A673 (cell line): ENCODE data around the gene PMEPA1. TPM values are rescaled to one million over a fixed set of nuclear protein-coding genes. Genes with fewer than 3 reads are reported as not detected.

Experiments used
- BruUV-seq: library from RNA; stranded (reverse); fragments of 400-500 nt; replicated peaks from 2 replicates; lab custom pipeline; 2021; lab: Mats Ljungman, UMichigan
- CTCF ChIA-PET: fragments of 300-600 bp; sonication (Branson Sonifier 250); formaldehyde crosslinking; loops from one replicate; lab custom pipeline; 2022; ENCODE audit warnings: antibody characterized with exemption; lab: Charles Lee
- POLR2A ChIA-PET: fragments of 300-600 bp; sonication (Branson Sonifier 250); formaldehyde crosslinking; loops from one replicate; lab custom pipeline; 2022; ENCODE audit warnings: antibody characterized with exemption; ENCODE audit not compliant: low non-redundant PET; lab: Charles Lee
- DNase-seq: peaks from one replicate; pipeline ENCODE4 v3.0.0-alpha.2; 2015; ENCODE audit warnings: low spot score
- H3K27ac ChIP-seq: fragments of 200-600 bp; sonication (generic); 2 replicates; pipeline ENCODE4 v1.5.1; 2016; ENCODE audit warnings: mixed run types, low read depth, mild to moderate bottlenecking, mixed read lengths, antibody characterized with exemption, low read length; ENCODE audit not compliant: poor library complexity, severe bottlenecking
- H3K27me3 ChIP-seq: fragments of 200-600 bp; sonication (generic); replicated peaks from 2 replicates; pipeline ENCODE4 v1.6.1; 2017; ENCODE audit warnings: mixed run types, low read depth, mild to moderate bottlenecking, mixed read lengths, antibody characterized with exemption, low read length; ENCODE audit not compliant: insufficient read depth, poor library complexity
- H3K36me3 ChIP-seq: fragments of 200-600 bp; sonication (generic); 2 replicates; pipeline ENCODE4 v1.6.1; 2016; ENCODE audit warnings: mixed run types, mild to moderate bottlenecking, mixed read lengths, antibody characterized with exemption, low read length; ENCODE audit not compliant: insufficient read depth, poor library complexity, severe bottlenecking
- H3K4me1 ChIP-seq: fragments of 200-600 bp; sonication (generic); 2 replicates; pipeline ENCODE4 v1.6.1; 2017; ENCODE audit warnings: mixed run types, mild to moderate bottlenecking, mixed read lengths, antibody characterized with exemption, low read length; ENCODE audit not compliant: insufficient read depth, poor library complexity, severe bottlenecking
- H3K4me3 ChIP-seq: fragments of 200-600 bp; sonication (generic); 2 replicates; pipeline ENCODE4 v1.5.1; 2016; ENCODE audit warnings: low read depth, mixed run types, mild to moderate bottlenecking, mixed read lengths, low read length; ENCODE audit not compliant: poor library complexity, severe bottlenecking
- H3K9me3 ChIP-seq: fragments of 200-600 bp; sonication (generic); 2 replicates; pipeline ENCODE4 v1.6.1; 2016; ENCODE audit warnings: mixed run types, low read depth, mild to moderate bottlenecking, mixed read lengths, antibody characterized with exemption, low read length; ENCODE audit not compliant: poor library complexity, severe bottlenecking
- EZH2 ChIP-seq: fragments of 200-600 bp; sonication (generic); IDR thresholded peaks from 2 replicates; pipeline ENCODE4 v1.6.1; 2017; ENCODE audit warnings: borderline replicate concordance, low read depth, mild to moderate bottlenecking, mixed read lengths, antibody characterized with exemption, low read length; ENCODE audit not compliant: poor library complexity, severe bottlenecking
- intact Hi-C: fragments of 100-400 bp; cut with micrococcal nuclease; formaldehyde crosslinking; loops from one replicate; pipeline ENCODE4 v1.10.0; 2022; ENCODE audit not compliant: unreplicated experiment
- total RNA-seq: library from RNA; stranded (reverse); gene quantifications from 2 replicates; pipeline ENCODE4 v1.2.3, GENCODE V29; 2021
- TF ChIP-seq, protein P1 (sequence below): fragments of 300-800, 200-600 bp; sonication (generic); conservative IDR thresholded peaks from 2 replicates; pipeline ENCODE4 v1.5.1; 2017; ENCODE audit warnings: low read depth, mild to moderate bottlenecking, antibody characterized with exemption, low read length, moderate library complexity, mixed read lengths

Gene PMEPA1
- total RNA-seq, 1 experiment from 2014 or later: 9.7 TPM

- intact Hi-C loops: no loop called here
- peaks cover 9% of the 10 kb centered on the region for H3K4me1 ChIP-seq
- no peaks in the 10 kb centered on the region for H3K9me3 ChIP-seq
- TSS peak; percentile 72 for BruUV-seq
- H3K36me3 ChIP-seq: no peaks in the 10 kb centered on the region
- no peaks in the 10 kb centered on the region for H3K27me3 ChIP-seq
- peak overlapping the region; percentile 94 for H3K4me3 ChIP-seq
- H3K27ac ChIP-seq: no peak overlapping the region
- ChIA-PET POLR2A (no interaction called here), CTCF (interaction anchor here (1.4 kb wide), 1 partner anchor 10 kb away, joined by 3 read pairs; no protein-coding TSS in a partner anchor)
- peak; percentile 22 for DNase-seq
- no peak for TF ChIP-seq EZH2
- TF ChIP-seq, protein P1, sequence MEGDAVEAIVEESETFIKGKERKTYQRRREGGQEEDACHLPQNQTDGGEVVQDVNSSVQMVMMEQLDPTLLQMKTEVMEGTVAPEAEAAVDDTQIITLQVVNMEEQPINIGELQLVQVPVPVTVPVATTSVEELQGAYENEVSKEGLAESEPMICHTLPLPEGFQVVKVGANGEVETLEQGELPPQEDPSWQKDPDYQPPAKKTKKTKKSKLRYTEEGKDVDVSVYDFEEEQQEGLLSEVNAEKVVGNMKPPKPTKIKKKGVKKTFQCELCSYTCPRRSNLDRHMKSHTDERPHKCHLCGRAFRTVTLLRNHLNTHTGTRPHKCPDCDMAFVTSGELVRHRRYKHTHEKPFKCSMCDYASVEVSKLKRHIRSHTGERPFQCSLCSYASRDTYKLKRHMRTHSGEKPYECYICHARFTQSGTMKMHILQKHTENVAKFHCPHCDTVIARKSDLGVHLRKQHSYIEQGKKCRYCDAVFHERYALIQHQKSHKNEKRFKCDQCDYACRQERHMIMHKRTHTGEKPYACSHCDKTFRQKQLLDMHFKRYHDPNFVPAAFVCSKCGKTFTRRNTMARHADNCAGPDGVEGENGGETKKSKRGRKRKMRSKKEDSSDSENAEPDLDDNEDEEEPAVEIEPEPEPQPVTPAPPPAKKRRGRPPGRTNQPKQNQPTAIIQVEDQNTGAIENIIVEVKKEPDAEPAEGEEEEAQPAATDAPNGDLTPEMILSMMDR: no peak
These were observed 831 bp downstream of the PMEPA1 start for GRCh38 chr20:57708694-57709673.

GRCh38 chr20:57707849-57708693 is 1.7 kb downstream of the PMEPA1 start:
- POLR2A ChIA-PET: no interaction called here
- Histone ChIP-seq H3K36me3 (no peaks in the 10 kb centered on the region), H3K4me3 (peak overlapping the region; percentile 94), H3K4me1 (peaks cover 9% of the 10 kb centered on the region), H3K27me3 (no peaks in the 10 kb centered on the region), H3K27ac (no peak overlapping the region), H3K9me3 (no peaks in the 10 kb centered on the region)
- no peak for TF ChIP-seq EZH2
- TF ChIP-seq, protein P1: no peak
- CTCF ChIA-PET: no interaction called here
- intact Hi-C loops: no loop called here
- DNase-seq: no peak
- no TSS peak for BruUV-seq

GRCh38 chr20:57707320-57707719 is 2.5 kb downstream of the PMEPA1 start:
- ChIA-PET POLR2A (no interaction called here), CTCF (no interaction called here)
- no peaks in the 10 kb centered on the region for H3K27me3 ChIP-seq
- H3K4me1 ChIP-seq: peaks cover 9% of the 10 kb centered on the region
- intact Hi-C loops: no loop called here
- no peaks in the 10 kb centered on the region for H3K36me3 ChIP-seq
- BruUV-seq: no TSS peak
- no peaks in the 10 kb centered on the region for H3K9me3 ChIP-seq
- H3K27ac ChIP-seq: no peak overlapping the region
- TF ChIP-seq, protein P1: no peak
- no peak for TF ChIP-seq EZH2
- no peak for DNase-seq
- no peak overlapping the region for H3K4me3 ChIP-seq
